Measurements from ENCODE around the gene PRKN. TPM values are rescaled to one million over a fixed set of nuclear protein-coding genes. Genes with fewer than 3 reads are reported as not detected.

The PRKN gene
- total and polyA plus RNA-seq, 8 donors = 0.82 to 7.2 (median 2.9) TPM

DNA sequence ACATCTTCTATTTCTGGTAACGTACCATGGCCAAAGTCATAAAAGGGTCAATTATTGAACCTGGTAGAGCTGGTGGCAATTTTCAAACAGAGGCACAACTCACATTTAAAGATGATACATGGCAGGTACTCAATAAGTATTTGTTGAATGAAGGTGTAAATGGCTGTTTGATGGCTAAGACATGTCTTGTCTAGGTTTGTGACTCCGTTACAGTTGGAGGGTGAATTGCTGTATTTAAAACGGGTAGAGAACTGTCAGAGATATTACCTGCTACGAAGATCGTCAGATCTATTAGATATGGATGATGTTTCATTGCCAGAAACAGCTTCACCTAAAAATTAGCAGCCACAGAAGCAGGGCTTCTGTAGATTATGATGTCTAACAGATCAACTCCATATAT is 601.9 kb downstream of the PRKN start:
- Histone ChIP-seq H3K27ac (no peak overlapping the region), H3K4me1 (no peaks in the 10 kb centered on the region), H3K27me3 (no peaks in the 10 kb centered on the region), H3K4me3 (no peak overlapping the region), H3K36me3 (no peaks in the 10 kb centered on the region), H3K9me3 (no peaks in the 10 kb centered on the region)
- TF ChIP-seq, protein P1, sequence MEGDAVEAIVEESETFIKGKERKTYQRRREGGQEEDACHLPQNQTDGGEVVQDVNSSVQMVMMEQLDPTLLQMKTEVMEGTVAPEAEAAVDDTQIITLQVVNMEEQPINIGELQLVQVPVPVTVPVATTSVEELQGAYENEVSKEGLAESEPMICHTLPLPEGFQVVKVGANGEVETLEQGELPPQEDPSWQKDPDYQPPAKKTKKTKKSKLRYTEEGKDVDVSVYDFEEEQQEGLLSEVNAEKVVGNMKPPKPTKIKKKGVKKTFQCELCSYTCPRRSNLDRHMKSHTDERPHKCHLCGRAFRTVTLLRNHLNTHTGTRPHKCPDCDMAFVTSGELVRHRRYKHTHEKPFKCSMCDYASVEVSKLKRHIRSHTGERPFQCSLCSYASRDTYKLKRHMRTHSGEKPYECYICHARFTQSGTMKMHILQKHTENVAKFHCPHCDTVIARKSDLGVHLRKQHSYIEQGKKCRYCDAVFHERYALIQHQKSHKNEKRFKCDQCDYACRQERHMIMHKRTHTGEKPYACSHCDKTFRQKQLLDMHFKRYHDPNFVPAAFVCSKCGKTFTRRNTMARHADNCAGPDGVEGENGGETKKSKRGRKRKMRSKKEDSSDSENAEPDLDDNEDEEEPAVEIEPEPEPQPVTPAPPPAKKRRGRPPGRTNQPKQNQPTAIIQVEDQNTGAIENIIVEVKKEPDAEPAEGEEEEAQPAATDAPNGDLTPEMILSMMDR (IDR thresholded peaks at IDR 0.05) = no peak
- 76 to 88% methylated on average over 5 of the region's 5 CpGs for WGBS, 2 donors
- DNase-seq (no peak), FAIRE-seq (no peak), ATAC-seq (no peak)
- intact Hi-C loops (cut with DNase I) = no loop called here

DNA sequence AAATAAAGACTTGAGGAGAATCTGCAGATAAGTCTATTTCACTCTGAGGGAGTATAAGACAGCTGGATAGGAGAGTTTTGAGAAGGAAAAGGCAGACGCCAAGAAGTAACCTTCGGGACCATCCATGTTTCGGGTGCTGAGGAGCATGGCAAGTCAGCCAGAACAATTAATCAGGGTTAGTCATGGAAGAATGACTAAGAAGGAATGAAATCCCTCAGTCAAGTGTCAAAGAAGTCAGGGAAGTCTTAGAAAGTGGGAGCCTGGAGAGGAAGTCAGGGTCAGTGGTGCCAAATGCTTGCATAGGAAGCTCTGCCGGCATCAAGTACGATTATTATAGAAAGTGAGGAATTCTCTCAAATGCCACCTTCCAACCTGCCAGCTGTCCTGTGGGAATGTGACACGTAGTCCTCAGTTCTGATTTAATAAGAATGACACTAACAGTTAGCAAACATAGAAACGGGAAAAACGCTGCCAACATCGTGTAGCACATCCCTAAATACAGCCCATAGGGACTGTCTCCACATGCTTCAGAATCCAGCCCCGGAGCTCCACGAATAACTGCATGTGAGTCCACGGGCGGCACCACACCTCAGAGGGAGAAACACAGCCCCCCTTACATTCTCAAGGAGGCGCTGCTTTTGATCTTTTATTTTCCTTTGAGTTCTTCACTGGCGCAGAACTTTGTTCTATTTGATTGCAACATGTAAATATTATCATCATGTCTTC is 602.7 kb downstream of the PRKN start:
- Histone ChIP-seq H3K9me3 (no peaks in the 10 kb centered on the region), H3K4me3 (no peak overlapping the region), H3K4me1 (no peaks in the 10 kb centered on the region), H3K36me3 (no peaks in the 10 kb centered on the region), H3K27ac (no peak overlapping the region), H3K27me3 (no peaks in the 10 kb centered on the region)
- intact Hi-C loops (cut with DNase I) = no loop called here
- WGBS, 2 donors = 88 to 89% methylated on average over 15 of the region's 15 CpGs
- TF ChIP-seq, protein P1 (IDR thresholded peaks at IDR 0.05) = no peak
- DNase-seq (no peak), FAIRE-seq (no peak), ATAC-seq (no peak)

DNA sequence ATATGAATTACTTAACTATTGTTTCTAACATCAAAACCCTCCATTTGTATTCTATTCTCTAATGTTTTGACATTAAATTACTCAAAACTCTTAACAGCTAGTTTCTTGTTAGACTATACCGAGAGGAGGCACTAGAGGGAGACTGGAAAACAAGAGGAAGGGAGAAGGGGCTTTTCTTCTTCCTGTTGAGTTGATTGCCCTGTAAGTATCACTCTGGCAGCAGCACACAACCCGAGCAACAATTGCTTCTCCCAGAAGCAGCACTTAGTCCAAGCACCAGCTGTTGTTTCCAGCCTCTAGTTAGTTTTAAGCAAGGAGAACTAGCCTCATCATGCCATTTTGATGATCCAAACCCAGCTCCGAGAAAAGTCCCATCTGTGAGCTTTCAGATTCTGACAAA is 603.8 kb downstream of the PRKN start:
- H3K9me3 ChIP-seq = no peaks in the 10 kb centered on the region
- H3K27me3 ChIP-seq = no peaks in the 10 kb centered on the region
- DNase-seq = no peak
- TF ChIP-seq, protein P1 (IDR thresholded peaks at IDR 0.05) = no peak
- peak in 3 of 4 donors; percentile 35 to 57 (median 40) for ATAC-seq
- no peak for FAIRE-seq
- H3K36me3 ChIP-seq = no peaks in the 10 kb centered on the region
- no peaks in the 10 kb centered on the region for H3K4me1 ChIP-seq
- H3K27ac ChIP-seq = no peak overlapping the region
- WGBS, 2 donors = 51 to 54% methylated on average over 3 of the region's 3 CpGs
- intact Hi-C loops (cut with DNase I) = no loop called here
- H3K4me3 ChIP-seq = no peak overlapping the region

DNA sequence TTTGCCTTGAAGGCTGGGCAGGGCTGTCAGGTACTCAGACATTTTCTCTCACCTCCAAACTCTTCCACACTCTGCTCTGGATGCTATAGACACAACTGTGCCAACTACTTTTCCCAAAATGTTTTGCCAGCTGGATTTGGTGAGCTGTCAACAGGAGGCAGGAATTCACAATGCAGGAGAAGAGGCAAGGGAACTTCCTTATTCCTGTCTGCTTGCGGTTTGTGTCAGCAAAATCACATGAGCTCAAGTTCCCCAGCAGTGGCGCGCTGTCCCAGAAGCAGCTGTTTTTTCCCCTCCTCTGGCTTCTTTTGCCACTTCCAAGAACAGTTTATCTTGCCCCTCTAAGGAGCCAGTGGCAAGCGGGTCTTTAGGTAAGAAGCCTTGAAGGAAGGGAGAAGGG is 608.2 kb downstream of the PRKN start:
- Histone ChIP-seq H3K36me3 (no peaks in the 10 kb centered on the region), H3K27ac (no peak overlapping the region), H3K4me1 (no peaks in the 10 kb centered on the region), H3K4me3 (no peak overlapping the region), H3K9me3 (no peaks in the 10 kb centered on the region), H3K27me3 (no peaks in the 10 kb centered on the region)
- FAIRE-seq (no peak), DNase-seq (peak in 1 of 6 donors; percentile 34), ATAC-seq (peak in 2 of 4 donors; percentile 70 to 74)
- intact Hi-C loops (cut with DNase I) = no loop called here
- TF ChIP-seq, protein P1 (IDR thresholded peaks at IDR 0.05) = no peak
- 79 to 88% methylated on average over 4 of the region's 4 CpGs for WGBS, 2 donors

DNA sequence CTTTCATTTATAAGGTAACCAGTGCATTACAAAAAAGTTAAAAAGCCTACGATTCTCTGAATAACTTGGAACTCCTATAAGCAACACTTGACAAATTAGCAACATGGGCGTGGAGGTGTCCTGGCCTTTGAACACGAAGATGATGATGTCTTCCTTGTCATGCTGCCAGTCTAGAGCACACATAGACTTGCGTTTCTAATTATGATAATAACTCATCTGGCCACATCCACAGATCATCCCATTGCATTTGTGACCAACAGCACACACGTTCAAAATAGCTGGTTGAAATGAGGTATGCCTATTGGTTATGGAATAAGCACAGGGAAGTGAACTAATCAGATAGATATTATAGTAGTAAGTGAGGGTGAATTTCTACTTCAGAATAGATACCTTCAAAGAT is 608.9 kb downstream of the PRKN start:
- WGBS, 2 donors = 83 to 86% methylated on average over 5 of the region's 5 CpGs
- TF ChIP-seq, protein P1 (IDR thresholded peaks at IDR 0.05) = no peak
- Histone ChIP-seq H3K9me3 (no peaks in the 10 kb centered on the region), H3K36me3 (no peaks in the 10 kb centered on the region), H3K4me1 (no peaks in the 10 kb centered on the region), H3K27ac (no peak overlapping the region), H3K27me3 (no peaks in the 10 kb centered on the region), H3K4me3 (no peak overlapping the region)
- DNase-seq = no peak
- no peak for ATAC-seq
- intact Hi-C loops (cut with DNase I) = no loop called here
- no peak for FAIRE-seq

Measured in pancreas (tissue), 10 donors.